ENCODE data around the gene GTF3C5. TPM values are rescaled to one million over a fixed set of nuclear protein-coding genes. Genes with fewer than 3 reads are reported as not detected.

The GTF3C5 gene
- total and polyA plus RNA-seq, 9 of the 15 experiments (the other 6 are each of a cell fraction or from before 2014, with no cell fraction given): 3.8 to 118 (median 83.7) TPM

- TF ChIP-seq E2F8 (IDR thresholded peaks at IDR 0.05; ENCODE audit: low read depth, partially characterized antibody): peak; percentile 68
- no peak for TF ChIP-seq ZFP30 (CRISPR knock-in tag; IDR thresholded peaks at IDR 0.05; ENCODE audit: borderline replicate concordance)
- peak; percentile 71; the same call in 1 of the 2 replicates for TF ChIP-seq ZZZ3 (IDR thresholded peaks at IDR 0.05)
- no peak for TF ChIP-seq ZFP36 (IDR thresholded peaks at IDR 0.05; ENCODE audit: low read depth, low read length, partially characterized antibody)
- TF ChIP-seq TCF3 (CRISPR knock-in tag; IDR thresholded peaks at IDR 0.05): peak; percentile 33; the same call in 1 of the 2 replicates
- peak; percentile 43 to 48; a peak in 3 of 4 replicates for TF ChIP-seq SIX5 (IDR thresholded peaks at IDR 0.05; ENCODE audit: borderline replicate concordance in 1 of 2, insufficient read depth in 1 of 2, low read depth in 1 of 2, low read length in 2 of 2)
- no peak for TF ChIP-seq ZNF586 (CRISPR knock-in tag; conservative IDR thresholded peaks at IDR 0.05)
- peak; percentile 10; the same call in 1 of the 2 replicates for TF ChIP-seq ZNF239 (CRISPR knock-in tag; IDR thresholded peaks at IDR 0.05)
- TF ChIP-seq ZBTB5 (IDR thresholded peaks at IDR 0.05): no peak
- peak; percentile 100 for TF ChIP-seq C11orf30 (IDR thresholded peaks at IDR 0.05; ENCODE audit: low read depth)
- TF ChIP-seq, protein P1, sequence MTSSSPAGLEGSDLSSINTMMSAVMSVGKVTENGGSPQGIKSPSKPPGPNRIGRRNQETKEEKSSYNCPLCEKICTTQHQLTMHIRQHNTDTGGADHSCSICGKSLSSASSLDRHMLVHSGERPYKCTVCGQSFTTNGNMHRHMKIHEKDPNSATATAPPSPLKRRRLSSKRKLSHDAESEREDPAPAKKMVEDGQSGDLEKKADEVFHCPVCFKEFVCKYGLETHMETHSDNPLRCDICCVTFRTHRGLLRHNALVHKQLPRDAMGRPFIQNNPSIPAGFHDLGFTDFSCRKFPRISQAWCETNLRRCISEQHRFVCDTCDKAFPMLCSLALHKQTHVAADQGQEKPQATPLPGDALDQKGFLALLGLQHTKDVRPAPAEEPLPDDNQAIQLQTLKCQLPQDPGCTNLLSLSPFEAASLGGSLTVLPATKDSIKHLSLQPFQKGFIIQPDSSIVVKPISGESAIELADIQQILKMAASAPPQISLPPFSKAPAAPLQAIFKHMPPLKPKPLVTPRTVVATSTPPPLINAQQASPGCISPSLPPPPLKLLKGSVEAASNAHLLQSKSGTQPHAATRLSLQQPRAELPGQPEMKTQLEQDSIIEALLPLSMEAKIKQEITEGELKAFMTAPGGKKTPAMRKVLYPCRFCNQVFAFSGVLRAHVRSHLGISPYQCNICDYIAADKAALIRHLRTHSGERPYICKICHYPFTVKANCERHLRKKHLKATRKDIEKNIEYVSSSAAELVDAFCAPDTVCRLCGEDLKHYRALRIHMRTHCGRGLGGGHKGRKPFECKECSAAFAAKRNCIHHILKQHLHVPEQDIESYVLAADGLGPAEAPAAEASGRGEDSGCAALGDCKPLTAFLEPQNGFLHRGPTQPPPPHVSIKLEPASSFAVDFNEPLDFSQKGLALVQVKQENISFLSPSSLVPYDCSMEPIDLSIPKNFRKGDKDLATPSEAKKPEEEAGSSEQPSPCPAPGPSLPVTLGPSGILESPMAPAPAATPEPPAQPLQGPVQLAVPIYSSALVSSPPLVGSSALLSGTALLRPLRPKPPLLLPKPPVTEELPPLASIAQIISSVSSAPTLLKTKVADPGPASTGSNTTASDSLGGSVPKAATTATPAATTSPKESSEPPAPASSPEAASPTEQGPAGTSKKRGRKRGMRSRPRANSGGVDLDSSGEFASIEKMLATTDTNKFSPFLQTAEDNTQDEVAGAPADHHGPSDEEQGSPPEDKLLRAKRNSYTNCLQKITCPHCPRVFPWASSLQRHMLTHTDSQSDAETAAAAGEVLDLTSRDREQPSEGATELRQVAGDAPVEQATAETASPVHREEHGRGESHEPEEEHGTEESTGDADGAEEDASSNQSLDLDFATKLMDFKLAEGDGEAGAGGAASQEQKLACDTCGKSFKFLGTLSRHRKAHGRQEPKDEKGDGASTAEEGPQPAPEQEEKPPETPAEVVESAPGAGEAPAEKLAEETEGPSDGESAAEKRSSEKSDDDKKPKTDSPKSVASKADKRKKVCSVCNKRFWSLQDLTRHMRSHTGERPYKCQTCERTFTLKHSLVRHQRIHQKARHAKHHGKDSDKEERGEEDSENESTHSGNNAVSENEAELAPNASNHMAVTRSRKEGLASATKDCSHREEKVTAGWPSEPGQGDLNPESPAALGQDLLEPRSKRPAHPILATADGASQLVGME (CRISPR knock-in tag; IDR thresholded peaks at IDR 0.05): peak; percentile 82; the same call in 1 of the 2 replicates
- TF ChIP-seq CC2D1A (IDR thresholded peaks at IDR 0.05): peak; percentile 54
- TF ChIP-seq HDAC2 (IDR thresholded peaks at IDR 0.05): peak; percentile 87
- TF ChIP-seq HMBOX1 (IDR thresholded peaks at IDR 0.05): no peak; the same call in 1 of the 2 replicates
- no peak; the same call in 1 of the 2 replicates for TF ChIP-seq ZNF253 (CRISPR knock-in tag; conservative IDR thresholded peaks at IDR 0.05)
- peak; percentile 99 for TF ChIP-seq SIN3B (IDR thresholded peaks at IDR 0.05; ENCODE audit: low read depth)
These were observed at the start of gene GTF3C5 (continued) for GRCh38 chr9:133030317-133031129.
